NCI-H345 treated with DMSO at 0.1 percent for 48 hours (cell line): ENCODE results near the gene KDM2B.
A peak's percentile ranks its signal among the peaks of the same experiment; 100 is the strongest.

Experiments used
- DNase-seq: peaks from one replicate; lab custom pipeline; 2025; ENCODE audit not compliant: unreplicated experiment; lab: John Stamatoyannopoulos, UW

The KDM2B gene

GRCh38 chr12:121465921-121466793, 114.7 kb downstream of the KDM2B start:
- no peak for DNase-seq

- no peak for DNase-seq
These were observed 116.5 kb downstream of the KDM2B start for GRCh38 chr12:121464331-121464730.

DNA sequence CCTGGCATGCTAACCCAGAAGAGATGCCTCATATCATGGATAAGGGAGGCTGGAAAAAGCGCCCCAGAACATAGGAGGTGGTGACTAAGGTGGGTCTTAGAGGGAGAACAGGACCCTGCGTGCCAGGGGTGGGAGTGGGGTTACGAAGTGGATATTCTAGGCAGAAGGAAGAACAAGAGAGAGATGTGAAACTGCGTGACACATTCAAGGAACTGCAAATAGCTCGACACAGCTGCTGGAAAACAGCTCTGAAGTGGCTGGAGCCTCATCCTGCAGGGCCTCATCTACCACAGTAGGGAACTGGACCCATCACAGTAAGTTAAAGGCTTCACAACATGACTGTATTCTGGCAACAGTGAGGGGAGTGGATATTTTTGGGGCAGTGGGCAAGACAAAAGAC, 119.8 kb downstream of the KDM2B start:
- no peak for DNase-seq

DNA sequence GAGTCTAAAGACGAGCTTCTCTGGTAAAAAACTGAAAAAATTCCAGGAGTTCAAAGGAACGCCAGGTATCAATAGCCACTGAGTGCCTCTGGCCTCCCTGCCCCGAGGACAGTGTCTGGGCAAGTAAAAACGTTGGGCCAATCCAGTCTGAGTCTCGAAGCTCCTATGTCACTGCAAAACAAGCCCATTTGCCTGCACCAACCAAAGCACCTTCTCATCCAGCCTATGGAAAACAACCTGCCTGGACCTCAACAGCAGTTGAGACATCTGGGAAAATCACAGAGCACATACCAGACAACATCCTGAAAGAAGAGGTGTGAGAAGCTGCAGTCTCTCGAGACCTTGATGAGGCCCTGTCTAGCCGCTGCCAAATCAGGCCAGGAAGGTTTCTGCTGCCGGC, 124.3 kb downstream of the KDM2B start:
- no peak for DNase-seq

DNA sequence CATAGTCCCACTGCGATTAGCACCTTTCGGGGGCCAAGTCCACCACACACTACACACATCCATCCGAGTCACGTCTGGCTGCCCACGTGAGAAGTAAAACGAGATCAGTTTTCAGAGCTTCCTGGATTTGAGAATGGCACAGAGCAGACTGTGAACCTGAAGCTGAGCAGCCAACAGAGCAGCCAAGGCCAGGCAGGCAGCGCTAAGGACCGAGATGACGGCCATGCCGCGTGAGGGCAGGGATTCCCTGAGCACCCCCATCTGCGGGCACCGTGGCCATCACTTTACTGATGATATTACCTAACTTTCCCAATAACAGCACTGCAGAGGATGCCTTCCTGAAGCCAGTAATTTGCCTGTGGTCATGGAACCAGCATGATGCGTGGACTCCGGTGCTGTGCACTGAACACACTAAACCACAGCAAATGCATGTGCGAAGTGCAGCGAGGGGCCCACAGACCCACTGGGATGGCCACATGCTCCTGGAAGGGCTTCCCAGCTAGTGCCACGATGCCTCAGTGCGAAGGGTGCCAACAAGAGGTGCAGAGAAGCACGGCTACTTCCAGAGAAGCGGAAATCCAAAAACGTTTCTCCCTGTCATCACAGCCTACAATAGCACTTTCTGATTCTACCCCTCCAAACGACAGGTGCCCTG, 124.9 kb downstream of the KDM2B start:
- no peak for DNase-seq

DNA sequence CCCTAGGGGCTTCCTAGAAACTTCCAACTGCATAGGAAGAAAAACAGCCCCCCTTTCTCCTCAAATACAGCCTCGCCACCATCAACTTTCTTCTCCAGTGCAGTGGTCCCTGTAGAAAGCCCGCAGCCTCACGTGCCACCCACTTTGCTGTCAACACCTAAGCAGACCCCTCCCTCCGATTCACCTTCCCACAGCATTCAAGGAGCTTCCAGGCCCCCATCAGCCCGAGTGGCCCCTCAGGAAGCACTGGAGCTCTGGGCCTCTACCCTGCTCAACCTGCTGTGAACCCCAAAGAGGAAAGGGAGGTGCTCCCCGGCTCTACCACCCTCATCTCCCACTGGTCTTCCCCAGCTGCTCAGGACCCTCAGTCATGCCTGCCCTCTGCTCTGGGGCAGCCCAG, 125.9 kb downstream of the KDM2B start:
- DNase-seq, result no peak

DNA sequence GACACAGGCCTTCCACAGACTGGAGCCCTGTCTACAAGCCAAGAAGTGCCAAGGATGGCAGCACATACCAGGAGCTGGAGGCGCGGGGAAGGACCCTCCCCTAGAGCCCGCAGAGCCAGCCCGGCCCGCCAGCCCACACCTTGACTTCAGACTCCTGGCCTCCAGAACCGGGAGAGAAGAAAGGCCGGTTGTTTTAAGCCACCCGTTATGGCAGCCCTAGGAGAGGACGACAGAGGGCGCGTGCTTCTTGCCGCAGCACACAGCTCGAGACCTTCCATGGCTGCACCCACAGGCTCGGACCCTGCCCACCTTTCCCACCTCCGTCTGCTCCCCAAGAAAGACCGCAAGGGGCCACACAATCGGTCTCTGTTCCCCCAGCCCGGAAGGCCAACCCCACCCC, 127.2 kb downstream of the KDM2B start:
- no peak for DNase-seq

- DNase-seq, result no peak
These were observed 127.8 kb downstream of the KDM2B start for GRCh38 chr12:121452985-121453360.

GRCh38 chr12:121452340-121452984, 128.4 kb downstream of the KDM2B start:
- DNase-seq, result no peak

DNA sequence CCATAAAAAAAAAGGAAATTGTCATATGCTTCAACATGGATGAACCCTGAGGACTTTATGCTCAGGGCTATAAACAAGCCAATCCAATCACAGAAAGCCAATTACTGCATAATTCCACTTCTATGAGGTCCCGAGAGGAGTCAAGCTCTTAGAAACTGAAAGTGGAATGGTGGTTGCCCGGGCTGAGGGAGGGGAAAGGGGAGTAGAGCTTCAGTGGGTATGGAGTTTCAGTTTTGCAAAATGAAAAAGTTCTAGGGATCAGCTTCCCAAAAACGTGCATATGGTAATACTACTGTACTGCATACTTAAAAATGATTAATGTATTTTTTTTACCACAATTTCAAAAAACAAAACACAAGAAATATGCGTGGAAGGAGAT, 128.9 kb downstream of the KDM2B start:
- DNase-seq, result no peak

DNA sequence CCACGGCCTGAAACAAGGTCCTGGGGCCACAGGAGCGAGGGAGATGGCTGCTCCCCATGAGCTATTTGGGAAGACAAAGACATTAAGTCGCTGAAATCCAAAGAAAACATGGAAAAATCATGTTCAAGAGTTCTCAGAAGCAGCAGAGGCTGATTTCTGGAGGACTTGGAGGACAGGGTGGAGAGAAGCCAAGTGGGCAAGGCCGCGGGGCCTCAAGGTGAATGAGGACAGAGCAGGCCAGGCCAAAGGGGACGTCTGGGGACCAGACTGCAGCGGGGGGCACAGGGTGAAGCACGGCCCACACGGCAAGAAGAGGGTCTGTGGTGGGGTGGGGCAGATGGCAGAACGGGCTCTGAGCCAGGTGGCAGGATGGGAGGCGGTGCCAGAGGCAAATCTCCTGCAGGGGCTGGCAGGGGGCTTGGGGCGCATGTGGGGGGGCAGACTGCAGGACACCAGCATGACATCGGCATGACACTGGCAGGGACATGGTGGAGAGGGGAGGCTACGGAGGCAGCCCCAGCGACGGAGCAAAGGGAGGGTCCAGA, 132.0 kb downstream of the KDM2B start:
- DNase-seq, result no peak

DNA sequence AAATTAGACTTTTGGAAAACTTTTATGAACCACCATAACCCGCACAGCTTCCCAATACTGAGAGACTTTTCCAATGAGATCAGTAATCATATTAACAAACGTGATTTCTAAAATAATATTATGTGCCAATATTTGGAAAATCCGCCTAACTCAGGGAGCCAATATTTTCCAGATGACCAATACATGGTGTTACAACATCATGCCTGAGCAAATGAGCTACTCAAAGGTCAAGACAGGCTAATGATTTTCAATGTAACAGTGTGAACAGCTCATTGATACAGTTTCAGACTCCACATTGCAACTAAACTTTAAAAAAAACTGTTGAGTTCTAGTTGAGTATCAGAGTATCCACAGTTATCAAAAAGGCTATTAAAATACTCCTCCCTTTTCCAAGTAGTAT, 134.1 kb downstream of the KDM2B start:
- DNase-seq, result no peak

GRCh38 chr12:121444842-121445202, 136.0 kb downstream of the KDM2B start:
- DNase-seq, result no peak

GRCh38 chr12:121443911-121444841, 136.6 kb downstream of the KDM2B start:
- no peak for DNase-seq

DNA sequence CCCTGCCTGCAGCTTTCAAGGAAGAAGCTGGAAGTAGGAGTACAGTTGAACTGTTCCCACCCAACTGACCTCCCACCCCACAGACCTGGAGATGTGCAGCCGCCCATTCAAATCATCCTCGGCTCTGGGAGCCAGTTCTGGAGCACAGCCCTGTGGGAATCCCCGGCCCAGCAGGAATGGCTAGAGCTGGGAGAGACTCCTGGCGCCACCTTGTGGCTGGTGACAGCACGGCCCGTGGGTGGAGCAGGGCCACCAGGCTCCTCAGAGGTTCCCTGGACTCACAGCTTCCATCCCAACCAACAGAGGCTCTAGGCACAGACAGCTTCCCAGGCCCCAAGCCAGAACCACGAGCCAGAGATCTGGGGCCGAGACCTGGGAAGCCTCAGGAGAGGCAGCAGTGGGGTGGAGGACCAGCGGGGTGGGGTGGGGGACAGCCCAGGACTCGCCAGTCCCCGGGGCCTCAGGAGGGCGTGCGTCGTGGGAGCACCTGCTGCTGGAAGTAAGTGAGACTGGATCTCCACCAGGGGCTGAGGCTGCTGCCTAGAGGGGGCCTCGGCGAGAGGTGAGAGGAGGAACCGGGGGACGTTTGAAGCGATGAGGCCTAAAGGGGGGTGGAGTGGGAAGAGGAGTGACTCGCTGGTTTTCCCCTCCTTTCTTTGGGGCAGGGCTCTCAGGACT, 137.5 kb downstream of the KDM2B start:
- DNase-seq, result peak; percentile 28

DNA sequence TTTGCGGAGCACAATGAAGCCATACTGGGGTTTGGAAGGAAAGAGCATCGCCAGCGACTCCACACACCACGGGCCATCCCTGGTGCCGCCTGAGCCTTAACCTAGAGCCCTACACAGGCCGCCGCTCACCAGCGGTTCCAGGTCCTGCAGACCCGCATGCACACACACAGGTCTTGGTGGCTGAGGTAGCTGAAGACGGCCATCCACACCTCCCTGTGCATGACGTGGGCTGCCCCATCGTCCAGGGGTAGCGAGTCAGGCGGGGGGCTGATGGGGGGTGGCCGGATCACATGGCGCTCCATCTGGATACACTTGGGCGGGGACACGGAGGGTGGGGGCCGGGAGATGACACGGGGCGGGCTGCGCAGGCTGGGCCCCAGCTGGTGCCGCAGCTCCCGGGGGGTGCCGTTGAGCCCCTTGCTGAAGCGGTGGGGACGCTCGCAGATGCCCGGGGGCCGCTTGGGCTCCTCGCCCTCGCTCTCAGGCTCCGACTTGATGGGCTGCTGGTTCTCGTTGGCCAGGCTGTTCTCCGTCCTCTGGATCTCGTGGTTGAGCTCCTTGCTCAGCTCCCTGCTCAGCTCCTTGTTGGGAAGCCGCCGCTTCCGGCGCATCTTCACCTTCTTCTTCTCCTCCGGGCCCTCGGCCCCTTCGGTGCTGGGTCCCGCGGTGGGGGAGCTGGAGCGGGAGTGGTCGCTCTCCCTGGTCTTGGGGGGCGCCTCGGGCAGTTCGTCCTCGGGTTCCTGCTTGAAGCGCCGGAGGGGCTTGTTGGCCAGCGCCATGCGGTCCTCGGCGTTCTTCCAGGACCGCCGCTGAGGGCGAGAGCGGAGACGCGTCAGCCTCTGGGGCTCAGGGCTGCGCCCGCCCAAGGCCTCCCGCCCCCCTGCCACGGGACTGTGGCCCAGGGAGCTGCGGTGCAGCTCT, 138.5 kb downstream of the KDM2B start:
- no peak for DNase-seq

DNA sequence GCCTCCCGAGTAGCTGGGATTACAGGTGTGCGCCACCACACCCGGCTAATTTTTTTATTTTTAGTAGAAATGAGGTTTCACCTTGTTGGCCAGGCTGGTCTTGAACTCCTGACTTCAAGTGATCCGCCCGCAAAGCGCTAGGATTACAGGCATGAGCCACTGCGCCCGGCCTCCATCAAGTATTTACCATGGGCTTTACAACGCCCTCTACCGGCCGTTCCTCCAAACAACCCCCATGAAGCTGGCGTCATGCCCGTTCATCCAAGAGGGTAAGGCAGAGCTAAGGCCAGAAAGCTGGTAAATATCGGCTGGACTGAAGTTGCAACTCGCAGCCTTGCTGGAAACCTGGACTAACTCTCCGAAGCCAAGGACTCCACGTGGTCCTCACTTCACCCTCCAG, 139.3 kb downstream of the KDM2B start:
- no peak for DNase-seq

DNA sequence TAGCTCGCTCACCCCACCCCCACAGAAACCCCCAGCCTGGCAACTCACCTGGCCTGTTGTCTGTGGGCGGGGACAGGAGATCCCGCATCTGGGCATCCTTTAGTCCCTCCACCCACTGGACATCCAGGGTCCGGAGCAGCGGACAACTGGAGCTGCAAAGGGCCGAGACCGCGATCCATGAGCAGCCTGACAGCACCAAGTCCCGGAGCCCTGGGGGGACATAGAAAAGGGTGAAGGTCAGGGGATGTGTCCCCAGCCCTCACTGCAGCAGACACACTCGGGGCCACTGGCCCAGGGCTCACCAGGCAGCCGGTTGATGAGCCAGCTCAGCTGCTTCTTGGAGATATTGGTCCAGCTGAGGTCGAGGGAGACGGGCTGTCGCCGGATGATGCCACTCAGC, 140.1 kb downstream of the KDM2B start:
- DNase-seq, result no peak

- DNase-seq, result no peak
These were observed 141.1 kb downstream of the KDM2B start for GRCh38 chr12:121439715-121440114.
